Lower leg skin (tissue), 4 donors: ENCODE data around the gene ZFAND2A. TPM values are rescaled to one million over a fixed set of nuclear protein-coding genes. Genes with fewer than 3 reads are reported as not detected.
A peak's percentile ranks its signal among the peaks of the same experiment; 100 is the strongest.

ENCODE experiments used
- DNase-seq, 2 donors: peaks; one replicate each; pipeline ENCODE4 v3.0.0-alpha.2; 2019; ENCODE audit warnings: low spot score in 2 of 2
- H3K4me3 ChIP-seq: fragments of 200-600 bp; sonication (generic); 2 replicates; pipeline ENCODE4 v1.5.1; 2017; ENCODE audit warnings: mild to moderate bottlenecking, low read depth; ENCODE audit not compliant: poor library complexity, severe bottlenecking
- POLR2A ChIP-seq, 2 donors: fragments of 450-650 bp; IDR thresholded peaks; one replicate each; pipeline ENCODE4 v1.6.1; 2016 to 2017; ENCODE audit warnings: antibody characterized with exemption in 2 of 2, mild to moderate bottlenecking in 1 of 2, moderate library complexity in 1 of 2
- WGBS, 2 donors: methylation state at CpG; one replicate each; pipeline ENCODE4 v1.1.5; 2018; 5-methylcytosine and 5-hydroxymethylcytosine counted together
- intact Hi-C: fragments of 100-400 bp; cut with DNase I; formaldehyde crosslinking; loops from one replicate; pipeline ENCODE4 v1.15.0; 2023; ENCODE audit warnings: low total_unique reads
- total RNA-seq, 4 donors: library from RNA; depleted of rRNA; stranded (reverse); fragments of >200 nt; gene quantifications; one replicate each; pipeline ENCODE4 v1.1.0, GENCODE V29; 2016
- TF ChIP-seq, protein P1 (sequence below), 3 donors: fragments of 450-650 bp; IDR thresholded peaks; one replicate each; pipeline ENCODE4 v1.5.1; 2016; ENCODE audit warnings: antibody characterized with exemption in 3 of 3, mild to moderate bottlenecking in 3 of 3, moderate library complexity in 2 of 3

ZFAND2A gene
- total RNA-seq, 4 donors from 2014 or later, result 9.4 to 26.0 (median 22.8) TPM

- no peak for TF ChIP-seq POLR2A (IDR thresholded peaks at IDR 0.05)
- TF ChIP-seq, protein P1, sequence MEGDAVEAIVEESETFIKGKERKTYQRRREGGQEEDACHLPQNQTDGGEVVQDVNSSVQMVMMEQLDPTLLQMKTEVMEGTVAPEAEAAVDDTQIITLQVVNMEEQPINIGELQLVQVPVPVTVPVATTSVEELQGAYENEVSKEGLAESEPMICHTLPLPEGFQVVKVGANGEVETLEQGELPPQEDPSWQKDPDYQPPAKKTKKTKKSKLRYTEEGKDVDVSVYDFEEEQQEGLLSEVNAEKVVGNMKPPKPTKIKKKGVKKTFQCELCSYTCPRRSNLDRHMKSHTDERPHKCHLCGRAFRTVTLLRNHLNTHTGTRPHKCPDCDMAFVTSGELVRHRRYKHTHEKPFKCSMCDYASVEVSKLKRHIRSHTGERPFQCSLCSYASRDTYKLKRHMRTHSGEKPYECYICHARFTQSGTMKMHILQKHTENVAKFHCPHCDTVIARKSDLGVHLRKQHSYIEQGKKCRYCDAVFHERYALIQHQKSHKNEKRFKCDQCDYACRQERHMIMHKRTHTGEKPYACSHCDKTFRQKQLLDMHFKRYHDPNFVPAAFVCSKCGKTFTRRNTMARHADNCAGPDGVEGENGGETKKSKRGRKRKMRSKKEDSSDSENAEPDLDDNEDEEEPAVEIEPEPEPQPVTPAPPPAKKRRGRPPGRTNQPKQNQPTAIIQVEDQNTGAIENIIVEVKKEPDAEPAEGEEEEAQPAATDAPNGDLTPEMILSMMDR (IDR thresholded peaks at IDR 0.05), result peak in 1 of 3 donors; percentile 18
- intact Hi-C loops, result no loop called here
- WGBS, 2 donors, result 37 to 52% methylated on average over 22 of the region's 22 CpGs
- no peak overlapping the region for H3K4me3 ChIP-seq
- peak; percentile 35 to 94 for DNase-seq
Observed at GRCh38 chr7:1176891-1177373, 16.9 kb upstream of the ZFAND2A start.

DNA sequence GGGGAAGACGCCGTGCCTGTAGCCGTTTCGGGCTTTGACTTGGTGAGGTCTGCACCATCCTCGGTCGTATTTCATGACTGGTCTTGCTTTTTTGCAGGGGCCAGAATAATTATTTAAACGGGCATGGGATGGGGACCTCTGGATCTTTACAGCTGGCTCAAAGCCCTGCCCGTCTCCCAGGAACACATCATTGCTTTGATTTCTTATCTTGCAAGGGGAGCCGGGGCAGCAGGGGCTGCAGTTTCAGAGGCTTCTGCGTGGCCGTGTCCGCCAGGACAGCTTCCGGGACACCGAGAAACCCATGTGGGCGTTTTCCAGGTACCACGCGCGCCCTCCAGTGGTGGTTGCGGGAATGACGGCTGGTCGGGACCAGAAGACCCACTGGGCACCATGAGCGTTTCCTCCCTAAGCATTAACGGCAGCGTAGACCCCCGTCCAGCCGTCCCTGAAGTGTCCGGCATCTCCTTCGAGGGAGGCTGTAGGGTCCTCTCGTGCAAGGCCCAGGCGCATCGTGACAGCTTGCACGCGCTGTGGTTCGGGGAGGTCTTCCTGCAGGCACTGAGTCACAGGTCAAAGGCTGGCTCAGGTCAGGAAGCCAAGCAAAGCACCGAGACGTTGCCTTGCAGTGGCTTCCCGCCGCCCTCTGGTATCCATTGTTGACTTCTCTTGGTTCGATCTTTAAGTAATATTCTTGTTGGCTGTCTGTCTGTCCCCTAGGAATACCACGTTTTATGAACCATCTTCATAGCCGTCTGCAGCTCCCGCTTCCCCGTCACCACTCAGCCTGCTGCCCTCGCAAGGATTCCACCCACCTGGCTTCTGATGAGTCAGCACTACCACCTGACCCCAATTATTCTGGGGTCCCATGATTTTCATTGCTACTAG is 16.2 kb upstream of the ZFAND2A start:
- WGBS, 2 donors, result 19 to 24% methylated on average over 31 to 44 of the region's 44 CpGs
- DNase-seq, result peak; percentile 73 to 96
- intact Hi-C loops, result no loop called here

GRCh38 chr7:1175597-1175966 is 15.6 kb upstream of the ZFAND2A start:
- no peak for DNase-seq
- no peak overlapping the region for H3K4me3 ChIP-seq
- intact Hi-C loops, result no loop called here
- TF ChIP-seq, protein P1 (IDR thresholded peaks at IDR 0.05), result no peak
- no peak for TF ChIP-seq POLR2A (IDR thresholded peaks at IDR 0.05)
- WGBS, 2 donors, result 84 to 85% methylated on average over 15 of the region's 15 CpGs

More for the DNA sequence above, 16.2 kb upstream of the ZFAND2A start:
- TF ChIP-seq POLR2A (IDR thresholded peaks at IDR 0.05), result no peak
- TF ChIP-seq, protein P1 (IDR thresholded peaks at IDR 0.05), result peak in 1 of 3 donors; percentile 44
- H3K4me3 ChIP-seq, result no peak overlapping the region

- TF ChIP-seq POLR2A (IDR thresholded peaks at IDR 0.05), result no peak
- TF ChIP-seq, protein P1 (IDR thresholded peaks at IDR 0.05), result no peak
- 96% methylated on average over 27 to 29 of the region's 29 CpGs for WGBS, 2 donors
Observed at GRCh38 chr7:1174881-1175596, 15.0 kb upstream of the ZFAND2A start.

DNA sequence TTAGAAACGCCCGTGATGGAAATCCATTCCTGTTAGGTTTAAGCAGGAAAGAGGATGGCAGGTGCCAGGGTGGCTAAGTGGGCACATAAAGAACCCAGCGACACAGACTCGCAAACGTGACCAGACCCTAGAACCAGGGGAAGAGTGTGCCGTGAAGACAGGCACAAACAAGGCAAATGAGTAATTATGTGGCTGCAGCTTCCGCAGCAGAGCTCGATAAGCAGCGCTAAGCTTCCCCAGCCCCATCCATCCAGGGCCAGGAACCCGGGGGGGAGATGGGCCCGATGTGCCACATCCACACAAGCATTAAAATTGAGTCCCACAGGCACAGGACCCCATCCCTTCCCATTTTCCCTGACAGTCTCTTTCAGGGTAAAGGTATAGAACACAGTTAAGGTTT is 14.0 kb upstream of the ZFAND2A start:
- H3K4me3 ChIP-seq, result no peak overlapping the region
- no peak for DNase-seq
- intact Hi-C loops, result no loop called here
- WGBS, 2 donors, result 77 to 80% methylated on average over 11 of the region's 11 CpGs
- no peak for TF ChIP-seq POLR2A (IDR thresholded peaks at IDR 0.05)
- TF ChIP-seq, protein P1 (IDR thresholded peaks at IDR 0.05), result no peak

More at GRCh38 chr7:1174881-1175596, 15.0 kb upstream of the ZFAND2A start:
- intact Hi-C loops, result no loop called here
- DNase-seq, result no peak
- H3K4me3 ChIP-seq, result no peak overlapping the region
